Erythroblast (primary cell): ENCODE data around the gene SEPTIN5.

Experiments used
- DNase-seq, 2 experiments: peaks; one replicate each; lab custom pipeline; 2025; lab: John Stamatoyannopoulos, UW
- GATA1 ChIP-seq: IDR thresholded peaks from 2 replicates; pipeline ENCODE4 v1.6.1; 2011; ENCODE audit warnings: low read depth, mild to moderate bottlenecking, control low read depth, low read length, moderate library complexity
- POLR2A ChIP-seq: IDR thresholded peaks from 2 replicates; pipeline ENCODE4 v1.6.1; 2011; ENCODE audit warnings: mild to moderate bottlenecking, low read length

Gene SEPTIN5

GRCh38 chr22:19745155-19746101 lies 31.1 kb downstream of the SEPTIN5 start:
- TF ChIP-seq POLR2A (no peak), GATA1 (no peak)
- DNase-seq, result no peak

DNA sequence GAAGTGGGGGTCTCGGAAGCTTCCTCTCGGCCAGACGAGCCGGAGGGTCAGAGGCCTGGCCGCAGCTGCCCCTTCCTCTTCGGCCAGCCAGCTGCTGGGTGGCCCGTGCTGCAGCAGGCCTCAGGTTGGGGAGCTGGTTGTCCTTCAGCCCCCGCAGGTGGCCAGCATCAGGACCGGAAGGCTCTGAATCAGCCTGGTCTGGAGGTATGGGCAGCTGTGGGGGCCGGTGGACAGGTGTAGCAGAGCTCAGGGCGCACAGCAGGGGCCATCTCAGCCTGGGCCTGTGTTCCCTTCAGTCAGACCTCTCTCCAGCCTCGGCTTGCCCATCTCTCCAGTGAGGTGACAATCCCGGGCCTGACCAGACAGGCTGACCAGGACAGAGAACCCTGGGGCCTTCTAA lies 32.4 kb downstream of the SEPTIN5 start:
- TF ChIP-seq POLR2A, result no peak
- no peak for DNase-seq

DNA sequence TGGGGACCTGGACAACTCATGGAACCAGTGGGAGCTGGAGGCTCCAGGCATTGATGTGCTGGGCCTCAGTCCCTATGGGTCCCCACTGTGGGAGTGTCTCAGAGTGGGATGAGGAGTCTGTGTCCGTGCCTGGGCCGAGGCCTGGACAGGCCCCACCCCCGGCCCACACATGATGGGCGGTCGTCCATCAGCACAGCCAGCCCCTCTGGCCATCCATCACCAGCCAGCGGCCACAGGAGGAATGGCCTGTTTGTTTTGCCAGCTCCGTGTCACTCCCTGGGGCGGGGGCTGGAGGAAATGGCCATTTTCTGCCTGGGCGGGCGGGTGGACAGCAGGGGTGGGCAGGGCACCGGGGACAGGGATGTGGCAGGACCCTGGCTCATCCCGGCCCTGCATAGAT lies 33.2 kb downstream of the SEPTIN5 start:
- DNase-seq, result no peak
- TF ChIP-seq POLR2A (no peak), GATA1 (no peak)

DNA sequence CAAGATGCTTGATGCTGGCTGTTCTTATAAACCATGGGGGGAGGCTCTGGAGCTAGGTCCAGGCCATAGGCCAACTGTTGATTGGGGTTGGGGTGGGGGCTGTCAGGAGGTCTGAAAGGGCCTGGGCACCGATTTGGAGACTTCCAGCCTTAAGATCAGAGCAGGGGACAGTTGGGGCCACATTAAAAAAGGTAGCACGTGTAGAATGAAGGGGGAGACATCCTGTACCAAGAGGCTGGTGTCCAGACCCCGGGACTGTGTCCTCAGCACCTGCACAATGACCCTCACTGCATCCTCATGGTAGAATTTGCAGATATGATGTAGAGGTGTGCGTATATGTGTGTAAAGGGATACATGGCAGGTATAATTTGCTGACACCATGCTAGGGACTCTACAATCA lies 33.8 kb downstream of the SEPTIN5 start:
- TF ChIP-seq GATA1, result no peak
- DNase-seq, result no peak

GRCh38 chr22:19748991-19749664 lies 34.8 kb downstream of the SEPTIN5 start:
- no peak for DNase-seq
- no peak for TF ChIP-seq POLR2A
- no peak for TF ChIP-seq GATA1

- TF ChIP-seq POLR2A, result no peak
- TF ChIP-seq GATA1, result no peak
- no peak for DNase-seq
These were observed 35.6 kb downstream of the SEPTIN5 start for GRCh38 chr22:19749876-19750275.

GRCh38 chr22:19750507-19751490 lies 36.5 kb downstream of the SEPTIN5 start:
- TF ChIP-seq POLR2A (no peak), GATA1 (no peak)
- DNase-seq, result no peak

- TF ChIP-seq GATA1 (no peak), POLR2A (no peak)
- no peak for DNase-seq
These were observed 37.4 kb downstream of the SEPTIN5 start for GRCh38 chr22:19751497-19752245.

DNA sequence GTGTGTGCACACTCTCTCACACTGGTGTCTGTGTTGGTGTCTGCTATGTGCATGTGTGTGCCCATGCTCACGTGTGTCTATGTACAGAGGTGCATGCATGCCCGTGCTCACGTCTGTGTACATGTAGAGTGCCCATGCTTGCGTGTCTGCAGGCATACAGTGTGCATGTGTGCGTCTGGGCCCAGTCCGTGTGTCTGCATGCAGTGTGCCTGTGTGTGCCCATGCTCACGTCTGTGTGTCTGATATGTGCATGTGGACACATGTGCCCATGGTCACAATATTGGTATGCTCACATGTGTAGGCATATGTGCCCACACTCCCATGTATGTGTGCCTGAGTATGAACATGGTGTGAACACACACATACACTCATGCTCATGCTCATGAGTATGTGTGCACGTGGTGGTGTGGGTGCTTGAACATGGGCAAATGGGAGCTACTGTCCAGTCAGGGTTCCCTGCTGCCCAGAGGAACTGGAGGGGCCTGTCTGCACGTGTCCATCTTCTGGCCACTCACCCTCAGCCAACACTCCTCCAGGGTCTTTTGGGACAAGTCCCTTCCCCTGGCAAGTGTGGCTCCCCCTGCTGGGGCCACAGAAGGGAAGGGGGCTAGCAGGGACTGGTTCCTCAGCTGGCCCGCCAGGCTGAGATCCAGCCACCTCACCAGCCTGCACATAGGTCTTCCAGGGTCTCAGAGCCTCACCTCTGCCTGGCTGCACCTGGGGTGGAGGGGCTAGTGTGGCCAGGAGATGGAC lies 39.0 kb downstream of the SEPTIN5 start:
- DNase-seq, result no peak
- TF ChIP-seq GATA1, result no peak
- TF ChIP-seq POLR2A, result no peak

DNA sequence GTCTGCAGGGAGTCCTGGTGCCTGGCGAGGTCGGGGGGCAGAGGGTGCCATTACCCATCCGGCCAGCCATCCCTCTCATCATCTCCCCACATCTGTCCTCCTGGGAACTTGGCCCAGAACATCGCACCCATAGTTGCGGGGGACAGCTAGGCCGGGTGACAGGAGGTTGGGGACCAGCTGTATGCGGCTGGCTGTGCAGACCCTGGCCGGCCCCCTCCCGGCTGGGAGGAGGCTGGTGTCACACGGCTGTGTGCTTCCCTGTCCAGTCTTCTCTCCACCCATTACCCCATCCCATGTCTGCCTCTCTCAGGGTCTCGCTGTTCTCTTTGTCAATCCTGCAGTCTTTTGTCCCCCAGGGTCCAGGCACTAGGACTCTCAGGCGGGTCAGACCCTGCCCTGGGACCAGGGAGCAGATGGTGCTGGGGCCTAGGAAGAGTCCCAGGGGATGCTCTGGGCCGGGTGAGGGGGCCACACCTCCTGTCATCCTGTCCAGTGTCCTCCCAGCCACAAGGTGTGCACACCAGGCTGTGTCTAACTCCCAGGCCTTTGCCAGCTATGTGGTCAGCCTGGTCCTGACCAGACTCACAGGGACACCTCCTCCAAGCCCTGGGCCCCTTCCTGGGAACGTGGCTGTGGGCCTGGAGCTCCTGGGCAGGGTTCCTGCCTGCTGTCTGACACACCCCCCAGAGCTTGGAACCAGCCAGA lies 39.8 kb downstream of the SEPTIN5 start:
- DNase-seq, result no peak
- no peak for TF ChIP-seq GATA1
- TF ChIP-seq POLR2A, result no peak

- no peak for DNase-seq
- no peak for TF ChIP-seq POLR2A
- TF ChIP-seq GATA1, result no peak
These were observed 40.4 kb downstream of the SEPTIN5 start for GRCh38 chr22:19754701-19755144.
